KBM-7 (cell line): ENCODE measurements around the gene ZNF346.
"Not testable (repeated sequence)": the region's sequence is repeated elsewhere in the genome, so short reads cannot be mapped to it uniquely, and the experiment has no call there.

Source experiments
- DNase-seq: peaks from one replicate; pipeline ENCODE4 v3.0.0-alpha.2; 2015
- in situ Hi-C: fragments of 300-500 bp; cut with MboI; formaldehyde crosslinking; loops from 2 replicates; pipeline ENCODE4 v1.14.3; 2020; ENCODE audit warnings: low sequenced_read_pairs, low pct_unique_long_range_greater_than_20kb, mixed read lengths

The ZNF346 gene

DNA sequence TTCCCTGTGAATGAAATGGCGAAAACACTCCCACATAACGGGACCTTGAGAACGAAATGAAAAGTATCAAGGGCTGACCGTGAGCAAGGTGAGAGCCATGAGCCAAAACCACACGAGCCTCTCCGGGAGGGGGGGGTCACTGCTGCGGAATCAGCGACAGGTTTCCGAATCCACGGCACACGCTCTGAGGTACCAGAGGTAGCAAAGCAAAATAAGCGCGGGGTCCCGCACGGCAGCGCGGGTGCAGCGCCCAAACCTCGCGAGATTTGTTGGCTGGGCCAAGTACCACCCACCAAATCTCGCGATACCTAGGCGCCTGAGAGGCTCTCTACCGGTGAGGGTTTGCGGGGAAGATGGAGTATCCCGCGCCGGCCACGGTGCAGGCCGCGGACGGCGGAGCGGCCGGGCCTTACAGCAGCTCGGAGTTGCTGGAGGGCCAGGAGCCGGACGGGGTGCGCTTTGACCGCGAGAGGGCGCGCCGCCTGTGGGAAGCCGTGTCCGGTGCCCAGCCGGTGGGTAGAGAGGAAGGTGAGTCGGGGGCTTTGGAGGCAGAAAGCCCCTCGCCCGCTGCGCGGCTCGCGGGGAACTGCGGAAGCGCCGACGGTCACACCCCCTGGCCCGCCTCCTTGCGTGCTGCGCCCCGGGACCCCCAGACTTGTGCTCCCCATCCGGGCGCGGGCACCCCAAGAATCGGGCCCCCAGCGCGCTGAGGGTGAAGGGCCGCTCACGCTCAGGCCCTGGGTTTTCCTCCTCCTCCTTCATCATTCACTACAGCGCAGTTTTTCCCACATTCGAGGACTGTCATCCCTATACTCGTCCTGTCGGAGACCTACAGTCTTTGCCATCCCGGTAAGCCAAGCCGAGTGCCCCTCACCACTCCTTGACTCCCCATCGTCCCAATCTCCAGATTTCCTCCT is at the start of gene ZNF346:
Gene ZNF346 (plus strand): TSS at position 311 of the 917 bp plus-strand sequence. CDS start 43 bp downstream, at position 354.
- peak; percentile 90 for DNase-seq
- in situ Hi-C loops: no loop called here

DNA sequence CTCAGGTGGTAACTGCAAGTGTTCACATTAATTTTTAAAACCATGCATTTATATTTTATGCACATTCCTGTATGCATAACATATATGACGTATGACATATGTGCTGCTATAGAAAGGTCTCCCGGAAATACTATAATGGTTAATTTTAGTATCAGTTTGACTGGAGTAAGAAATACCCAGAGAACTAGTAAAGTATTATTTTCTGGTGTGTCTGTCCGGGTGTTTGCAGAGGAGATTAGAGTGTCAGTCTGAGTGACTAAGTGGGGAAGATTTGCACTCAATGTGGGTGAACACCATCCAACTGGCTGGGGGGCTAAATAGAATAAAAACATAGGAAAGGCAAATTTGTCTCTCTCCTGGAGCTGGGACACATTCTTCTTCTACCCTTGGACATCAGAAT is 42.8 kb upstream of the ZNF346 start:
- in situ Hi-C loops: no loop called here
- no peak for DNase-seq

DNA sequence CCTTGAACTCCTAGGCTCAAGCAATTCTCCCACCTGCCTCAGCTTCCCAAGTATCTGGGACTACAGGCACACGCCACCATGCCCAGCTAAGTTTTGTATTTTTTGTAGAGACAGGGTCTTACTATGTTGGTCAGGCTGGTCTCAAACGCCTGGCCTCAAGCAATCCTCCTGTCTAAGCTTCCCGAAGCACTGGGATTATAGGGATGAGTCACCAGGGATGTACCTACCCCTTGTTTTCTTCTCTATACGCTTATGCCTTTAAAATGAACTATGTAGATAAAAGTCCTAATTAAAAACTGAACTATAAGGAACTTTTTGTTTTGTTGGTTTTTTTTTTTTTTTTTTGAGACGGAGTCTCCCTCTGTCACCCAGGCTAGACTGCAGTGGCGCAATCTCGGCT is 41.7 kb upstream of the ZNF346 start:
- DNase-seq: no peak
- in situ Hi-C loops: no loop called here

DNA sequence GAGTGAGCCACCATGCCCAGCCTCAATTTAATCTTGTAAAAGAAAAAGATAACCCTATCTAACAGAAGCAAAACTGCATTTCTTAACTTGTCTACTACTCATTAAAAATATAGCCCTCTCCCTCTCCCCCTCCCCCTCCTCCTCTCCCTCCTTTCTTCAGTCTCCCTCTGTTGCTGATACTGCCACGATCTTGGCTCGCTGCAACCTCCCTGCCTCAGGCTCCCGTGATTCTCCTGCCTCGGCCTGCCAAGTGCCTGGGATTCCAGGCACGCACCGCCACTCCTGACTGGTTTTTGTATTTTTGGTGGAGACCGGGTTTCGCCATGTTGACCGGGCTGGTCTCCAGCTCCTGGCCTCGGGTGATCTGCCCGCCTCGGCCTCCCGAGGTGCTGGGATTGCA is 39.4 kb upstream of the ZNF346 start:
- in situ Hi-C loops: not testable (repeated sequence)

GRCh38 chr5:176983593-176983992 is 38.9 kb upstream of the ZNF346 start:
- DNase-seq, in situ Hi-C loops: not testable (repeated sequence)

More for the DNA sequence above, 39.4 kb upstream of the ZNF346 start:
- DNase-seq: not testable (repeated sequence)

- DNase-seq, in situ Hi-C loops: not testable (repeated sequence)
Measured at GRCh38 chr5:176984176-176984575, 38.3 kb upstream of the ZNF346 start.

- DNase-seq: no peak
- in situ Hi-C loops: no loop called here
Measured at GRCh38 chr5:176985516-176985915, 37.0 kb upstream of the ZNF346 start.

DNA sequence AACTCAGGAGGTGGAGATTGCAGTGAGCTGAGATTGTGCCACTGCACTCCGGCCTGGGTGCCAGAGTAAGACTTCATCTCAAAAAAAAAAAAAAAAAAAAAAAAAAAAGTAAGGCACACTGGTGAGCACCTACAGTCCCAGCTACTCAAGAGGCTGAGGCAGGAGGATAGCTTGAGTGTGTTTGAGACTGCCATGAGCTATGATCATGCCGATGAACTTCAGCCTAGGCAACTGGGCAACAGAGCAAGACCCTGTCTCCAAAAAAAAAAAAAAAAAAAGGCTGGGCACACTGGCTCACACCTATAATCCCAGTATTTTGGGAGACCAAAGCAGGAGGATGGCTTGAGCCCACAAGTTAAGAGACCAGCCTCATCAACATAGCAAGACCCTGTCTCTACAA is 36.2 kb upstream of the ZNF346 start:
- in situ Hi-C loops: no loop called here
- no peak for DNase-seq

DNA sequence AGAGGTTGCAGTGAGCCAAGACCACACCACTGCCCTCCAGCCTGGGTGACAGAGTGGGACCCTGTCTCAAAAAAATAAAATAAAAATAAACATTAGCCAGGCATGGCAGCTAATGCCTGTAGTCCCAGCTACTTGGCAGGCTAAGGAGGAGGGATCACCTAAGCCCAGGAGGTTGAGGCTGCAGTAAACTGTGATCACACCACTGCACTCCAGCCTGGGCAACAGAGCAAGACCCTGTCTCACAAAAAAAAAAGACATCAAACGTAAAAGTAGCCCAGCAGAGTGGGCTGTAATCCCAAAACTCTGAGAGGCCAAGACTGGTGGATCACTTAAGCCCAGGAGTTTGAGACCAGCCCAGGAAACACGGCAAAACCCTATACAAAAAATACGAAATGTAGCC is 34.9 kb upstream of the ZNF346 start:
- DNase-seq: no peak
- in situ Hi-C loops: no loop called here

DNA sequence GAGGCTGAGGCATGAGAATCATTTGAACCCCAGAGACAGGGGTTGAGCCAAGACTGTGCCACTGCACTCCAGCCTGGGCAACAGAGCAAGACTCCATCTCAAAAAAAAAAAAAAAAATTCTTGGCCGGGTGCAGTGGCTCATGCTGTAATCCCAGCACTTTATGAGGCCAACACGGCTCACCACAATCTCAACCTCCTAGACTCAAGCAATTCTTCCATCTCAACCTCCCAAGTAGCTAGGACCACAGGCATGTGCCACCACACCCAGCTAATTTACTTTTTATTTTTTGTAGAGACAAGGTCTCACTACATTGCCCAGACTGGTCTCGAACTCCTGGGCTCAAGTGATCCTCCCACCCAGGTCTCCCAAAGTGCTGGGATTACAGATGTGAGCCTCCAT is 29.4 kb upstream of the ZNF346 start:
- DNase-seq, in situ Hi-C loops: not testable (repeated sequence)

- in situ Hi-C loops: no loop called here
- DNase-seq: peak; percentile 93
Measured at GRCh38 chr5:176994460-176995121, 27.9 kb upstream of the ZNF346 start.

GRCh38 chr5:176995122-176995490 is 27.4 kb upstream of the ZNF346 start:
- in situ Hi-C loops: no loop called here
- no peak for DNase-seq

- DNase-seq: no peak
- in situ Hi-C loops: no loop called here
Measured at GRCh38 chr5:176995896-176996767, 26.4 kb upstream of the ZNF346 start.

GRCh38 chr5:176996780-176997179 is 25.7 kb upstream of the ZNF346 start:
- in situ Hi-C loops: no loop called here
- no peak for DNase-seq

DNA sequence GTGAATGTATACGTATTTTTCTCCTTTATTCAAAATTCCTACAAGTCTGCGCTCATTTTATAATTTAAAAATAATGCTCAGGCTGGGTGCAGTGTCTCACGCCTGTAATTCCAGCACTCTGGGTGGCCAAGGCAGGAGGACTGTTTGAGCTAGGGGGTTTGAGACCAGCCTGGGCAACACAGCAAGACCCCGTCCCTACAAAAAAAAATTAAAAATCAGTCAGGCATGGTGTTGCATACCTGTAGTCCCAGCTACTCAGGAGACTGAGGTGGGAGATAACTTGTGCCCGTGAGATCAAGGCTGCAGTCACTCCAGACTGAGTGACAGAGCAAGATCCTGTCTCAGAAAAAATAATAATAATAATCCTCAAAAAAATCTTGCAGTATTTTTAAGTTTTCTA is 23.7 kb upstream of the ZNF346 start:
- DNase-seq: no peak
- in situ Hi-C loops: no loop called here

DNA sequence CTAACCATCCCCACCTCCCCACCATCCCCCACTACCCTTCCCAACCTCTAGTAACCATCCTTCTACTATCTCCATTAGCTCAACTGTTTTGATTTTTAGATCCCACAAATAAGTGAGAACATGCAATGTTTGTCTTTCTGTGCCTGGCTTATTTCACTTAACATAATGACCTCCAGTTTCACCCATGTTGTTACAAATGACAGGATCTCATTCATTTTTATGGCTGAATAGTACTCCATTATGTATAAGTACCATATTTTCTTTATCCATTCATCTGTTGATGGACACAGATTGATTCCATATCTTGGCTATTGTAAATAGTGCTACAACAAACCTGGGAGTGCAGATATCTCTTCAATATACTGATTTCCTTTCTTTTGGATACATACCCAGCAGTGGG is 23.0 kb upstream of the ZNF346 start:
- in situ Hi-C loops, DNase-seq: not testable (repeated sequence)

- in situ Hi-C loops: no loop called here
- DNase-seq: no peak
Measured at GRCh38 chr5:177003649-177004048, 18.8 kb upstream of the ZNF346 start.

DNA sequence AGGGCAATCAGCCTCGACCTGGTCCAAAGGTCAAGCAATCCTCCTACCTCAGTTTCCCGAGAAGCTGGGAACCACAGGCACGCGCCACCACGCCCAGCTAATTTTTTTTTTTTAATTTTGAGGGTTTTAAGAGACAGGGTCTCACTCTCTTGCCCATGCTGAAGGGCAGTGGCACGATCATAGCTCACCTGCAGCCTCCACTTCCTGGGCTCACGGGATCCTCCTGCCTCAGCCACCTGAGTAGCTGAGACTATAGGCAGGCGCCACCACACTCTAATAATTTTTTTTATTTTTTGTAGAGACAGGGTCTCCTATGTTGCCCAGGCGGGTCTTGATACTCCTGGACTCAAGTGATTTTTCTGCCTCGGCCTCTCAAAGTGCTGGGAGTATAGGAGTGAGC is 17.5 kb upstream of the ZNF346 start:
- DNase-seq: no peak
- in situ Hi-C loops: no loop called here

DNA sequence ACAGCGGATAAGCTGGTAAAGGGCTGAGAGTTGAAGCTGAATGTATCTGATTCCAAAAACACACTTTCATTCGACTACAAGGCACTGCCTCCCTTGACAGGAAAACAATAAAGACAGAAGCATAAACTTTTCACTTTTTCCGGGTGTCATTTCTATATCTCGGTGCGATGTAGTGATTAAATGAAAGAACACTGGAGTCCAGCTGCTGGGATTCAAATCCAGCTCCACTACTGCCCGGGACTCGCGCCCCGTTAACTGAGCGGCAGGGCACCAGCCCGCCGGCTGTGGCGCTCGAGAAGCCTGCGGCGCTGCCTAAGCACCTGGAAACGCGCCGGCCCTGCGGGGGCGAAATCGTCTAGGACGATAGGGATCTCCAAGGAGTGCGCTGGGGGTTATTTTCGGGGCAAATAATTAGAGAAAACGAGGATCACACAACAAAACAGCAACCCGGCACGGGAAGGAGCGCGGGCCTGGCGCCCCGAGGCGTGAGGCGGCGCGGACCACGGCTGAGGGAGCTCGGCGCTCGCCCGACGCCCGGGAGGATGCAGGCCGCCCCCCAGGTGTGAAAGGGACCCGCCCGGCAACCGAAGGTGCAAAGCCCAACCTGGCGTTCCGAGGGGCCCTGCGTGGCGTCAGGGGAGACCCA is 16.8 kb upstream of the ZNF346 start:
- DNase-seq: peak; percentile 69
- in situ Hi-C loops: no loop called here
